B cell (primary cell): ENCODE data around the gene NPAS3. TPM values are rescaled to one million over a fixed set of nuclear protein-coding genes. Genes with fewer than 3 reads are reported as not detected.
A peak's percentile ranks its signal among the peaks of the same experiment; 100 is the strongest.

Experiments used
- ATAC-seq: fragments of 200-7000 bp; cut with Tn5 transposase; one replicate; pipeline ENCODE4 v1.10.0; 2021; ENCODE audit warnings: low read depth, mild to moderate bottlenecking, moderate number of reproducible peaks, moderate library complexity
- CTCF ChIA-PET: fragments of 350-600 bp; sonication (Branson Sonifier 250); formaldehyde crosslinking; loops from one replicate; lab custom pipeline; 2021; ENCODE audit warnings: antibody characterized with exemption, inconsistent platforms; lab: Charles Lee
- POLR2A ChIA-PET: fragments of 350-600 bp; sonication (Branson Sonifier 250); formaldehyde crosslinking; loops from one replicate; lab custom pipeline; 2021; ENCODE audit warnings: antibody characterized with exemption; lab: Charles Lee
- DNase-seq: peaks from one replicate; pipeline ENCODE4 v3.0.0; 2013
- H2AFZ ChIP-seq: 2 replicates; pipeline ENCODE4 v1.6.1; 2012; ENCODE audit warnings: mild to moderate bottlenecking, low read depth, low read length; ENCODE audit not compliant: insufficient read depth, poor library complexity, severe bottlenecking
- H3K27ac ChIP-seq, 2 donors: 1 replicate in 1 of 2; 2 replicates in 1 of 2; pipeline ENCODE4 v1.5.1; 2012 to 2013; ENCODE audit warnings: low read length in 2 of 2, mild to moderate bottlenecking in 2 of 2, moderate library complexity in 1 of 2
- H3K27me3 ChIP-seq, 4 experiments: fragments of 200-600 bp in 1 of 4; sonication (generic) in 1 of 4; replicated peaks in 1 of 4; 1 replicate in 2 of 4; 2 replicates in 2 of 4; pipeline versions ENCODE4 v1.6.1 to v1.7.0; 2013 to 2016; ENCODE audit warnings: low read length in 3 of 4, mild to moderate bottlenecking in 2 of 4, mixed read lengths in 1 of 4, moderate library complexity in 1 of 4; ENCODE audit not compliant: insufficient read depth in 4 of 4, control insufficient read depth in 3 of 4; ENCODE audit errors: control extremely low read depth in 1 of 4
- H3K36me3 ChIP-seq, 2 experiments: replicated peaks in 1 of 2; 1 replicate in 1 of 2; 2 replicates in 1 of 2; pipeline versions ENCODE4 v1.6.1 to v1.7.1; 2013; ENCODE audit warnings: low read length in 1 of 2; ENCODE audit not compliant: insufficient read depth in 2 of 2, control insufficient read depth in 1 of 2; ENCODE audit errors: control extremely low read depth in 1 of 2, extremely low read depth in 1 of 2
- H3K4me1 ChIP-seq, 2 donors: fragments of 200-600 bp in 1 of 2; sonication (generic) in 1 of 2; 1 replicate in 1 of 2; 2 replicates in 1 of 2; pipeline versions ENCODE4 v1.5.1 to v1.6.1; 2013 to 2017; ENCODE audit warnings: low read length in 2 of 2; ENCODE audit not compliant: control insufficient read depth in 2 of 2, insufficient read depth in 2 of 2
- H3K4me2 ChIP-seq: replicated peaks from 2 replicates; pipeline ENCODE3; 2012; ENCODE audit warnings: mild to moderate bottlenecking, low read depth, low read length; ENCODE audit not compliant: poor library complexity, severe bottlenecking
- H3K4me3 ChIP-seq, 5 experiments: fragments of 200-600 bp in 1 of 5; sonication (generic) in 1 of 5; 1 replicate in 3 of 5; 2 replicates in 2 of 5; pipeline versions ENCODE4 v1.5.1 to v1.7.0; 2011 to 2016; ENCODE audit warnings: low read length in 4 of 5, mild to moderate bottlenecking in 4 of 5, low read depth in 2 of 5, control low read depth in 1 of 5, moderate library complexity in 1 of 5; ENCODE audit not compliant: insufficient read depth in 1 of 5; ENCODE audit errors: control extremely low read depth in 1 of 5, extremely low read depth in 1 of 5
- H3K79me2 ChIP-seq: fragments of 200-600 bp; sonication (generic); one replicate; pipeline ENCODE4 v1.6.0; 2016; ENCODE audit warnings: low read length; ENCODE audit not compliant: control insufficient read depth, insufficient read depth
- H3K9ac ChIP-seq: fragments of 200-600 bp; sonication (generic); 2 replicates; pipeline ENCODE4 v1.6.1; 2017; ENCODE audit warnings: mild to moderate bottlenecking, low read length, moderate library complexity
- H3K9me3 ChIP-seq, 3 donors: one replicate each; pipeline versions ENCODE4 v1.6.1 to v1.7.1; 2013; ENCODE audit warnings: low read length in 2 of 3; ENCODE audit not compliant: control insufficient read depth in 2 of 3, insufficient read depth in 1 of 3; ENCODE audit errors: control extremely low read depth in 1 of 3
- H4K20me1 ChIP-seq: 2 replicates; pipeline ENCODE4 v1.6.0; 2012; ENCODE audit warnings: mild to moderate bottlenecking, low read length; ENCODE audit not compliant: insufficient read depth, control insufficient read depth, poor library complexity, severe bottlenecking
- H3K27ac Mint-ChIP-seq: one replicate; pipeline ENCODE4 v1.8.0; 2021; ENCODE audit warnings: mixed read lengths
- H3K27me3 Mint-ChIP-seq: one replicate; pipeline ENCODE4 v1.8.0; 2021; ENCODE audit warnings: mixed read lengths
- H3K4me1 Mint-ChIP-seq: one replicate; pipeline ENCODE4 v1.8.0; 2021; ENCODE audit warnings: mixed read lengths
- H3K4me3 Mint-ChIP-seq: one replicate; pipeline ENCODE4 v1.8.0; 2021; ENCODE audit warnings: mixed read lengths
- H3K9me3 Mint-ChIP-seq: one replicate; pipeline ENCODE4 v1.8.0; 2022; ENCODE audit warnings: mixed read lengths; ENCODE audit not compliant: insufficient read depth
- CTCF ChIP-seq: fragments of 200-600 bp; IDR thresholded peaks from one replicate; pipeline ENCODE4 v1.8.0; 2022; ENCODE audit warnings: antibody characterized with exemption, mild to moderate bottlenecking
- EZH2 ChIP-seq: IDR thresholded peaks from 2 replicates; pipeline ENCODE4 v1.6.1; 2012; ENCODE audit warnings: borderline replicate concordance, low read depth, mild to moderate bottlenecking, moderate library complexity, low read length; ENCODE audit not compliant: insufficient read depth, poor library complexity, severe bottlenecking
- WGBS: methylation state at CpG from one replicate; pipeline ENCODE4 v1.1.5; 2013; ENCODE audit warnings: missing lambda C conversion rate; ENCODE audit not compliant: insufficient coverage; 5-methylcytosine and 5-hydroxymethylcytosine counted together
- intact Hi-C: fragments of 100-400 bp; cut with micrococcal nuclease; formaldehyde crosslinking; loops from one replicate; pipeline ENCODE4 v1.10.0; 2022
- polyA plus RNA-seq: library from polyadenylated mRNA; depleted of rRNA; stranded (reverse); fragments of >200 nt; gene quantifications from 2 replicates; pipeline ENCODE4 v1.2.3, GENCODE V29; 2012
- total RNA-seq, 2 donors: library from RNA; stranded (reverse); fragments of 120-200 nt in 1 of 2; gene quantifications; 1 replicate in 1 of 2; 2 replicates in 1 of 2; pipeline versions ENCODE4 v1.2.3 to v1.2.4, GENCODE V29; 2013 to 2022

NPAS3 gene
- total and polyA plus RNA-seq, 2 donors (not counting 1 experiment from before 2014, with no cell fraction given), result not detected

GRCh38 chr14:33150666-33151428 is 212.2 kb downstream of the NPAS3 start:
- no peaks in the 10 kb centered on the region for H3K79me2 ChIP-seq
- H3K9me3 ChIP-seq, result peaks cover 0 to 3% (median 2%) of the 10 kb centered on the region in 3 donors
- no peak overlapping the region for H3K4me3 ChIP-seq
- H2AFZ ChIP-seq, result no peak overlapping the region
- no peak overlapping the region for H3K27ac ChIP-seq
- 93% methylated on average over 3 of the region's 8 CpGs for WGBS
- no peaks in the 10 kb centered on the region for H4K20me1 ChIP-seq
- no peaks in the 10 kb centered on the region for H3K4me1 ChIP-seq
- no peaks in the 10 kb centered on the region for H3K27me3 ChIP-seq
- H3K27ac Mint-ChIP-seq, result no peak overlapping the region
- H3K36me3 ChIP-seq, result no peaks in the 10 kb centered on the region
- TF ChIP-seq CTCF (no peak), EZH2 (no peak)
- H3K27me3 Mint-ChIP-seq, result no peaks in the 10 kb centered on the region
- no peak overlapping the region for H3K4me2 ChIP-seq
- DNase-seq, result no peak
- no peak for ATAC-seq
- ChIA-PET CTCF (no interaction called here), POLR2A (no interaction called here)
- no peaks in the 10 kb centered on the region for H3K4me1 Mint-ChIP-seq
- peaks cover 6% of the 10 kb centered on the region for H3K9me3 Mint-ChIP-seq
- no peak overlapping the region for H3K9ac ChIP-seq
- intact Hi-C loops, result no loop called here
- no peak overlapping the region for H3K4me3 Mint-ChIP-seq

GRCh38 chr14:33163109-33163508 is 224.4 kb downstream of the NPAS3 start:
- H3K36me3 ChIP-seq, result no peaks in the 10 kb centered on the region
- intact Hi-C loops, result no loop called here
- POLR2A ChIA-PET, result no interaction called here
- no peaks in the 10 kb centered on the region for H3K9me3 ChIP-seq
- no peaks in the 10 kb centered on the region for H4K20me1 ChIP-seq
- DNase-seq (no peak), ATAC-seq (no peak)
- Mint-ChIP-seq H3K27ac (no peak overlapping the region), H3K4me1 (no peaks in the 10 kb centered on the region), H3K27me3 (no peaks in the 10 kb centered on the region), H3K9me3 (peaks cover 2% of the 10 kb centered on the region), H3K4me3 (no peak overlapping the region)
- H3K79me2 ChIP-seq, result no peaks in the 10 kb centered on the region
- H3K4me3 ChIP-seq, result no peak overlapping the region
- H2AFZ ChIP-seq, result no peak overlapping the region
- no peak overlapping the region for H3K9ac ChIP-seq
- TF ChIP-seq EZH2 (no peak), CTCF (no peak)
- H3K4me2 ChIP-seq, result peak overlapping the region; percentile 0
- WGBS, result 90% methylated on average over 2 of the region's 5 CpGs
- no peak overlapping the region for H3K27ac ChIP-seq
- no peaks in the 10 kb centered on the region for H3K4me1 ChIP-seq
- no peaks in the 10 kb centered on the region for H3K27me3 ChIP-seq
- CTCF ChIA-PET, result no interaction called here
